Activated B cell treated with CpG ODN at 0.5 μM for 24 hours (primary cell): ENCODE measurements around the gene GRAMD2B. TPM values are rescaled to one million over a fixed set of nuclear protein-coding genes. Genes with fewer than 3 reads are reported as not detected.

Experiments used
- ATAC-seq: fragments of 200-7000 bp; cut with Tn5 transposase; one replicate; pipeline ENCODE4 v1.10.0; 2021; ENCODE audit warnings: low read depth, mild to moderate bottlenecking, moderate library complexity
- CTCF ChIA-PET: fragments of 350-600 bp; sonication (Branson Sonifier 250); formaldehyde crosslinking; loops from one replicate; lab custom pipeline; 2021; ENCODE audit warnings: antibody characterized with exemption; lab: Charles Lee
- POLR2A ChIA-PET: fragments of 350-600 bp; sonication (Branson Sonifier 250); formaldehyde crosslinking; loops from one replicate; lab custom pipeline; 2021; ENCODE audit warnings: antibody characterized with exemption; lab: Charles Lee
- DNase-seq: peaks from one replicate; pipeline ENCODE4 v3.0.0; 2022
- H3K27ac Mint-ChIP-seq: one replicate; pipeline ENCODE4 v1.8.0; 2020; ENCODE audit warnings: mixed read lengths
- H3K27me3 Mint-ChIP-seq: one replicate; pipeline ENCODE4 v1.8.0; 2021; ENCODE audit warnings: mixed read lengths
- H3K36me3 Mint-ChIP-seq: one replicate; pipeline ENCODE4 v1.8.0; 2021; ENCODE audit warnings: low read depth, mixed read lengths
- H3K4me1 Mint-ChIP-seq: one replicate; pipeline ENCODE4 v1.8.0; 2021; ENCODE audit warnings: mixed read lengths
- H3K4me3 Mint-ChIP-seq: one replicate; pipeline ENCODE4 v1.8.0; 2020; ENCODE audit warnings: mild to moderate bottlenecking, mixed read lengths
- H3K9me3 Mint-ChIP-seq: one replicate; pipeline ENCODE4 v1.8.0; 2020; ENCODE audit warnings: mixed read lengths
- intact Hi-C: fragments of 100-400 bp; cut with micrococcal nuclease; formaldehyde crosslinking; loops from one replicate; pipeline ENCODE4 v1.15.1; 2024
- total RNA-seq: library from RNA; stranded (reverse); gene quantifications from 2 replicates; pipeline ENCODE4 v1.2.3, GENCODE V29; 2022
- TF ChIP-seq, protein P1 (sequence below): fragments of 200-600 bp; IDR thresholded peaks from one replicate; pipeline ENCODE4 v1.8.0; 2022; ENCODE audit warnings: antibody characterized with exemption, mild to moderate bottlenecking

Gene GRAMD2B
- total RNA-seq, 1 donor from 2014 or later, result 4.9 TPM

DNA sequence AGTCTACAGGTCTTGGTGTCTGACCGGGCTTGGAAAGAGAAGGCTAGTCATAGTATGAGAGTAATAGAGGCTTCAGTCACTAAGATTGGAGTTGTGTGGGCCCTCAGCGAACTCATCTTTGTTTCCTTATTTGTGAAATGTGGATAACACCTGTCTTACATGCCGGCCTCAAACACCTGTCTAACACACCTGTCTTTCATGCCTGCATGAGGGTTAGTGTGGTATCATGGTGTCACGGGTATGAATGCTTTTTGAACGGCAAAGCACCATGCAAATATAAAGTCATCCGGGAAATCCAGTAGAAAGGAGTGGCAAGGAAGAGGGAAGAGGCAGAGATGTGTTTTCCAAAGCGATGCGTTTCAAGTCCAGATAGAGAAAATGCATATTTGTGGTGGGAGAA is 25.5 kb downstream of the GRAMD2B start:
- peaks cover 17% of the 10 kb centered on the region for H3K4me1 Mint-ChIP-seq
- POLR2A ChIA-PET, result no interaction called here

DNA sequence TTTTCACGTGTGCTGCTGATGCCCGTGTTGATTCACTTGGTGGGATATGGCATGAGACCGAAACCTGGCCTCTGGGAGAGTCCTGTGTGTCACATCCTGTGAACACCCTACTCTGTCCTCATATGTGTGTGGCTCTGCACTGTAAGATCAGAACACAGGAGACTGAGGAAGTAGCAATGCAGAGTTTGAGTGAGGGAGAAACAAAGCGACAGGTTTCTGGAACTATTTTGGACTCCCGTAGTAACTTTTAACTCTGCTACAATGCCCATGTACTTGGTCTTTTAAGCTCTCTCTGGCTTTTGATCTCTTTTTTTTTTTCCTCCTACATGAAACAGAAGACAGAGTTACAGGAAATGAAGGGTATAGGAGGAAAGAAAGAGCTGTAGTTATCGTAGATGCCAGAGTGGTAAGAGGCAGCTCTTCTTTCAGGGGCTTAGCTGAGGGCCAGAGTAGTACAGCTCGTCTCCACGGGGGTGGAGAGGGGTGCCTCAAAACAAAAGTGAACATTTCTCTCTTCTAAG is 26.6 kb downstream of the GRAMD2B start:
- intact Hi-C loops, result loop anchor here (1.0 to 2.0 kb wide), 2 partner anchors 12 to 27 kb away; partner anchors contain the start of gene GRAMD2B
- Mint-ChIP-seq H3K4me3 (peak overlapping the region; percentile 77), H3K27ac (peak overlapping the region; percentile 84), H3K9me3 (no peaks in the 10 kb centered on the region), H3K4me1 (peaks cover 17% of the 10 kb centered on the region), H3K36me3 (no peaks in the 10 kb centered on the region), H3K27me3 (no peaks in the 10 kb centered on the region)
- ATAC-seq (peak; percentile 83), DNase-seq (no peak)
- TF ChIP-seq, protein P1, sequence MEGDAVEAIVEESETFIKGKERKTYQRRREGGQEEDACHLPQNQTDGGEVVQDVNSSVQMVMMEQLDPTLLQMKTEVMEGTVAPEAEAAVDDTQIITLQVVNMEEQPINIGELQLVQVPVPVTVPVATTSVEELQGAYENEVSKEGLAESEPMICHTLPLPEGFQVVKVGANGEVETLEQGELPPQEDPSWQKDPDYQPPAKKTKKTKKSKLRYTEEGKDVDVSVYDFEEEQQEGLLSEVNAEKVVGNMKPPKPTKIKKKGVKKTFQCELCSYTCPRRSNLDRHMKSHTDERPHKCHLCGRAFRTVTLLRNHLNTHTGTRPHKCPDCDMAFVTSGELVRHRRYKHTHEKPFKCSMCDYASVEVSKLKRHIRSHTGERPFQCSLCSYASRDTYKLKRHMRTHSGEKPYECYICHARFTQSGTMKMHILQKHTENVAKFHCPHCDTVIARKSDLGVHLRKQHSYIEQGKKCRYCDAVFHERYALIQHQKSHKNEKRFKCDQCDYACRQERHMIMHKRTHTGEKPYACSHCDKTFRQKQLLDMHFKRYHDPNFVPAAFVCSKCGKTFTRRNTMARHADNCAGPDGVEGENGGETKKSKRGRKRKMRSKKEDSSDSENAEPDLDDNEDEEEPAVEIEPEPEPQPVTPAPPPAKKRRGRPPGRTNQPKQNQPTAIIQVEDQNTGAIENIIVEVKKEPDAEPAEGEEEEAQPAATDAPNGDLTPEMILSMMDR, result no peak
- ChIA-PET POLR2A (no interaction called here), CTCF (no interaction called here)

More for the DNA sequence above, 25.5 kb downstream of the GRAMD2B start:
- ATAC-seq (no peak), DNase-seq (no peak)
- Mint-ChIP-seq H3K4me3 (no peak overlapping the region), H3K36me3 (no peaks in the 10 kb centered on the region), H3K9me3 (no peaks in the 10 kb centered on the region), H3K27me3 (no peaks in the 10 kb centered on the region), H3K27ac (peak overlapping the region; percentile 5)
- TF ChIP-seq, protein P1, result no peak
- intact Hi-C loops, result no loop called here
- CTCF ChIA-PET, result interaction anchor here (0.8 kb wide), 1 partner anchor 52 kb away, joined by 3 read pairs; no protein-coding TSS in a partner anchor

DNA sequence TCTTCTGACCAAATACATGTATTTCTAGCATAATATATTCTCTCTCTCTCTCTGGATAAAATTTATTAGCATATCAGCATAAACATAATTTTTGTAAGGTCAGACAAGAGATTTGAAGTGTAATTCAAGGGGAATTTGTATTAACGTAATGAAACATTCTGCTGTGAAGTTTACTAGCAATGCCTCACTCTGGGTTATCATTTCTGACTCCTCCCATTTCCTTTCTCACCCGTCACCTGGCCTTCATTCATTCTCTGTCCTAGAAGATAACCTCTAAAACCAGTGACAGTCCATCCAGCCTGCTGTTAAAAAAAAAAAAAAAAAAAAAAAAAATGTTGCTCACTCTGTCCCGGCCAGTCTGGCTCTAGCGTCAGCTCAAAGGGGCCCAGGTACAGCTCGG is 27.1 kb downstream of the GRAMD2B start:
- ATAC-seq (peak; percentile 43), DNase-seq (no peak)
- H3K9me3 Mint-ChIP-seq, result no peaks in the 10 kb centered on the region
- ChIA-PET CTCF (no interaction called here), POLR2A (no interaction called here)
- H3K4me3 Mint-ChIP-seq, result peak overlapping the region; percentile 77
- TF ChIP-seq, protein P1, result no peak
- intact Hi-C loops, result loop anchor here (1.0 to 2.0 kb wide), 2 partner anchors 12 to 28 kb away; partner anchors contain the start of gene GRAMD2B
- H3K4me1 Mint-ChIP-seq, result peaks cover 17% of the 10 kb centered on the region
- H3K27me3 Mint-ChIP-seq, result no peaks in the 10 kb centered on the region
- no peaks in the 10 kb centered on the region for H3K36me3 Mint-ChIP-seq
- H3K27ac Mint-ChIP-seq, result peak overlapping the region; percentile 84

DNA sequence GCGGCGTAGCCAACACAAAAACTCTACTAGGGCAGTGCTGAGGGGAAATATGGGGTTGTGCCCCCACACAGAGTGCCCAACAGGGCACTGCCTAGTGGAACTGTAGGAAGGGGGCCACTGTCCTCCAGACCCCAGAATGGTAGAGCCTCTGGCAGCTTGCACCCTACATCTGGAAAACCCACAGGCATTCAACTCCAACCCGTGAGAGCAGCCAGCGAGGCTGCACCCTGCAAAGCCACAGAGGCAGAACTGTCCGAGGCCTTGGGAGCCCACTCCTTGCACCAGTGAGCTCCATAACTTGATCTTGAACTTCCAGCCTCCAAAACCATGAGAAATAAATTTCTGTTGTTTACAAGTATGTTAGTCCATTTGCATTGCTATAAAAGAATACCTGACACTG is 27.7 kb downstream of the GRAMD2B start:
- DNase-seq (no peak), ATAC-seq (no peak)
- TF ChIP-seq, protein P1, result no peak
- Mint-ChIP-seq H3K27ac (no peak overlapping the region), H3K4me3 (no peak overlapping the region), H3K4me1 (peaks cover 17% of the 10 kb centered on the region), H3K36me3 (no peaks in the 10 kb centered on the region), H3K9me3 (no peaks in the 10 kb centered on the region), H3K27me3 (no peaks in the 10 kb centered on the region)
- ChIA-PET CTCF (no interaction called here), POLR2A (no interaction called here)
- intact Hi-C loops, result loop anchor here (1.0 to 2.0 kb wide), 2 partner anchors 11 to 28 kb away; partner anchors contain the start of gene GRAMD2B

DNA sequence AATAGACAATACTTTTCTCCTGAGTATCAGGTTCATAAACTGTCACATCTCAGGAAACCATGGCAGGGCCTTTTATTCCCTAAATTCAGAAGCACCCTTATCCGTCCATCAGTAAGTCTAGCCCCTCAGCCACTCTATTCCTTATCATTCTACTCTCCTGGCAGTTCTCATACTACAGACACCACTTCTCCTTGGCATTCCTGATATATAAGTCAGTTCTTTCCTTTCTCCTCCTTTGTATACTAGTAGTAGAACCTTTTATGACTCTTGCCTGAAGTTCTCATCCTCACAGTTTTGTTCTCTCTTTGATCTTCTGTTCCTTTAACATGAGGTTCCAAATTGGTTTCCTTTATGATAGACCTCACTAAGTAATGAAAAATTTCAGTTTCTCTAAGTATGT is 29.3 kb downstream of the GRAMD2B start:
- ATAC-seq (no peak), DNase-seq (no peak)
- intact Hi-C loops, result no loop called here
- POLR2A ChIA-PET, result no interaction called here
- Mint-ChIP-seq H3K9me3 (no peaks in the 10 kb centered on the region), H3K4me1 (peaks cover 17% of the 10 kb centered on the region), H3K36me3 (no peaks in the 10 kb centered on the region), H3K4me3 (no peak overlapping the region), H3K27me3 (no peaks in the 10 kb centered on the region), H3K27ac (no peak overlapping the region)
- CTCF ChIA-PET, result no interaction called here
- TF ChIP-seq, protein P1, result no peak
